Muscle of leg (tissue), 11 donors: Measurements from ENCODE around the gene KLHL41. TPM values are rescaled to one million over a fixed set of nuclear protein-coding genes. Genes with fewer than 3 reads are reported as not detected.
"Not testable (repeated sequence)": the region's sequence is repeated elsewhere in the genome, so short reads cannot be mapped to it uniquely, and the experiment has no call there.

ENCODE experiments used
- DNase-seq: peaks from one replicate; pipeline ENCODE4 v3.0.0; 2013
- H3K27ac ChIP-seq: one replicate; pipeline ENCODE4 v1.5.1; 2013; ENCODE audit warnings: mild to moderate bottlenecking, low read length, control low read depth
- H3K27me3 ChIP-seq: one replicate; pipeline ENCODE4 v1.6.1; 2013; ENCODE audit warnings: low read length; ENCODE audit not compliant: control insufficient read depth, insufficient read depth
- H3K36me3 ChIP-seq: one replicate; pipeline ENCODE4 v1.6.1; 2013; ENCODE audit warnings: low read length; ENCODE audit not compliant: control insufficient read depth, insufficient read depth
- H3K4me1 ChIP-seq: one replicate; pipeline ENCODE4 v1.6.1; 2013; ENCODE audit warnings: low read length; ENCODE audit not compliant: control insufficient read depth, insufficient read depth
- H3K4me3 ChIP-seq: one replicate; pipeline ENCODE4 v1.5.1; 2013; ENCODE audit warnings: low read length, control low read depth
- H3K9me3 ChIP-seq: replicated peaks from 2 replicates; pipeline ENCODE4 v1.6.1; 2013; ENCODE audit warnings: low read depth, low read length; ENCODE audit not compliant: control insufficient read depth
- WGBS: methylation state at CpG from one replicate; pipeline ENCODE4 v1.1.5; 2013; ENCODE audit warnings: missing lambda C conversion rate; ENCODE audit not compliant: insufficient coverage; 5-methylcytosine and 5-hydroxymethylcytosine counted together
- polyA plus RNA-seq, 8 donors: library from polyadenylated mRNA; unstranded; fragments of 120-200 nt; gene quantifications; one replicate each; pipeline versions ENCODE4 v1.2.1 to v1.2.3, GENCODE V29; 2013; ENCODE audit warnings: inconsistent platforms in 1 of 8, low replicate concordance in 1 of 8; ENCODE audit not compliant: insufficient read length in 8 of 8, insufficient read depth in 1 of 8
- total RNA-seq: library from RNA; stranded (reverse); fragments of 120-200 nt; gene quantifications from one replicate; pipeline ENCODE4 v1.2.4, GENCODE V29; 2013

Gene KLHL41
- total and polyA plus RNA-seq, 9 donors: 2,102 to 3,717 (median 2,863) TPM

- H3K4me3 ChIP-seq: no peak overlapping the region
- no peaks in the 10 kb centered on the region for H3K9me3 ChIP-seq
- no peak overlapping the region for H3K27ac ChIP-seq
- DNase-seq: no peak
- H3K27me3 ChIP-seq: no peaks in the 10 kb centered on the region
- no peaks in the 10 kb centered on the region for H3K4me1 ChIP-seq
- H3K36me3 ChIP-seq: peaks cover 37% of the 10 kb centered on the region
Measured at GRCh38 chr2:169520896-169521295, 11.4 kb downstream of the KLHL41 start.

GRCh38 chr2:169523681-169524080, 14.2 kb downstream of the KLHL41 start:
- no peak overlapping the region for H3K27ac ChIP-seq
- H3K36me3 ChIP-seq: peaks cover 40% of the 10 kb centered on the region
- WGBS: no CpG with 5 or more reads among the region's 5 CpGs

GRCh38 chr2:169525434-169525833, 15.9 kb downstream of the KLHL41 start:
- Histone ChIP-seq H3K4me1 (no peaks in the 10 kb centered on the region), H3K9me3 (no peaks in the 10 kb centered on the region), H3K36me3 (peaks cover 42% of the 10 kb centered on the region), H3K27me3 (no peaks in the 10 kb centered on the region), H3K27ac (no peak overlapping the region), H3K4me3 (no peak overlapping the region)
- DNase-seq: no peak
- no CpG with 5 or more reads among the region's 2 CpGs for WGBS

More at GRCh38 chr2:169523681-169524080, 14.2 kb downstream of the KLHL41 start:
- Histone ChIP-seq H3K27me3 (no peaks in the 10 kb centered on the region), H3K4me3 (no peak overlapping the region), H3K4me1 (no peaks in the 10 kb centered on the region), H3K9me3 (no peaks in the 10 kb centered on the region)
- DNase-seq: no peak

- Histone ChIP-seq H3K27ac (no peak overlapping the region), H3K4me1 (no peaks in the 10 kb centered on the region), H3K27me3 (no peaks in the 10 kb centered on the region), H3K36me3 (peaks cover 42% of the 10 kb centered on the region), H3K9me3 (no peaks in the 10 kb centered on the region), H3K4me3 (no peak overlapping the region)
- DNase-seq: no peak
Measured at GRCh38 chr2:169526451-169526850, 16.9 kb downstream of the KLHL41 start.

- Histone ChIP-seq H3K27ac (no peak overlapping the region), H3K9me3 (no peaks in the 10 kb centered on the region), H3K36me3 (peaks cover 34% of the 10 kb centered on the region), H3K4me1 (no peaks in the 10 kb centered on the region), H3K27me3 (no peaks in the 10 kb centered on the region), H3K4me3 (no peak overlapping the region)
- no CpG with 5 or more reads among the region's 2 CpGs for WGBS
- peak; percentile 57 for DNase-seq
Measured at GRCh38 chr2:169528271-169528701, 18.8 kb downstream of the KLHL41 start.

DNA sequence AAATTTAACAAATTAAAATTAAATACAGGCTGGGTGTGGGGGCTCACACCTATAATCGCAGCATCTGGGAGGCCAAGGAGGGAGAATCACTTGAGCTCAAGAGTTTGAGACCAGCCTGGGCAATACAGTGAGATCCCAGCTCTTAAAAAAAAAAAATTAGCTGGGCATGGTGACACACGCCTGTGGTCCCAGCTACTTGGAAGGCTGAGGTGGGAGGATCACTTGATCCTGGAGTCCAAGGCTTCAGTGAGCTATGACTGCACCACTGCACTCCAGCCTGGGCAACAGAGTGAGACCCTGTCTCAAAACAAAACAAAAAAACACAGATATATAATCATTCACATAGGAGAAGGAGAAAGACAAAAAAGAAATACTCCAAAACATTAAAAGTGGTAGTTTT, 30.0 kb downstream of the KLHL41 start:
- DNase-seq, H3K4me3 ChIP-seq, H3K36me3 ChIP-seq, H3K4me1 ChIP-seq, H3K9me3 ChIP-seq, H3K27me3 ChIP-seq, H3K27ac ChIP-seq: not testable (repeated sequence)
- 93% methylated on average over 2 of the region's 2 CpGs for WGBS

DNA sequence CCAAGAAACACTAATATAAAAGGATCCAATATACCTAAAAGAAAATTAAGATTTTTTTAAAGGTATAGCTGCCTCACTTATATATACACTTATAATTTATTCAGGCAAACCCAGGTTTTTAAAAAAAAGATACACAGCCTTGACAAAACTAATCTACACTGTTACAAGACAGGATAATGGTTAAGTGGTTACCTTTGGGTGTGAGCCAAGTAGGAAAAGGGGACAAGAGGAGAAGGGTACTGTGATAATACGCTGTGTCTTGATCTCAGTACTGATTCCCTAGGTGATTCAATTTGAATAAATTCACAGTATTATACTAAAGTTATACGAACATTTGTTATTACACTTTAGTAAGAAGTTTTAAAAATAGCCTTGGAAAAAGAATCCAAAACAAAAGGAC, 30.6 kb downstream of the KLHL41 start:
- WGBS: no CpG with 5 or more reads among the region's 2 CpGs
- H3K36me3 ChIP-seq: peaks cover 6% of the 10 kb centered on the region
- no peak for DNase-seq

GRCh38 chr2:169542433-169542832, 32.9 kb downstream of the KLHL41 start:
- no CpG with 5 or more reads among the region's 3 CpGs for WGBS
- H3K36me3 ChIP-seq: peaks cover 2% of the 10 kb centered on the region
- DNase-seq: no peak
- H3K27me3 ChIP-seq: no peaks in the 10 kb centered on the region
- H3K9me3 ChIP-seq: no peaks in the 10 kb centered on the region
- H3K27ac ChIP-seq: no peak overlapping the region
- H3K4me1 ChIP-seq: no peaks in the 10 kb centered on the region
- no peak overlapping the region for H3K4me3 ChIP-seq

More for the DNA sequence above, 30.6 kb downstream of the KLHL41 start:
- Histone ChIP-seq H3K4me1 (no peaks in the 10 kb centered on the region), H3K27ac (no peak overlapping the region), H3K4me3 (no peak overlapping the region), H3K27me3 (no peaks in the 10 kb centered on the region), H3K9me3 (no peaks in the 10 kb centered on the region)

- no peak for DNase-seq
- no peak overlapping the region for H3K27ac ChIP-seq
- H3K27me3 ChIP-seq: no peaks in the 10 kb centered on the region
- H3K4me1 ChIP-seq: no peaks in the 10 kb centered on the region
- no peaks in the 10 kb centered on the region for H3K9me3 ChIP-seq
- H3K4me3 ChIP-seq: no peak overlapping the region
- peaks cover 4% of the 10 kb centered on the region for H3K36me3 ChIP-seq
- WGBS: no CpG with 5 or more reads among the region's 2 CpGs
Measured at GRCh38 chr2:169546756-169547155, 37.3 kb downstream of the KLHL41 start.

DNA sequence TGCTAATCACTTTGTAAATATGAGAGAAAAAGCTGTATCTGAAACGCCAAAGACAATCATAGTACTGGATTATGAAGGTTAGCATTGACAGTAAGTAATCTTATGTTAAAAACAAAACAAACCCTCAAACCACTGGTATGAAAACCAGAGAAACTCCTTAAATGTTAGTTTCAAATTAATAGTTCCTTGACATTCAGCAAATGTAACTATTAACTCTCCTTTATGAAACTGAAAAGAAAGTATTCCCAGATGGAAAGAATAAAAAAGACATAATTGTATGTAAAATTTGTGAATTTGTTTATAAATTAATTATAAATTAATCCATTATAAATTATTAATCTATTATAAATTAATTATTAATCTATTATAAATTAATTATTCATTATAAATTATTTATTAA, 51.9 kb downstream of the KLHL41 start:
- peak; percentile 16 for DNase-seq
- no peaks in the 10 kb centered on the region for H3K27me3 ChIP-seq

GRCh38 chr2:169562084-169562483, 52.6 kb downstream of the KLHL41 start:
- not testable (repeated sequence) for H3K36me3 ChIP-seq, H3K9me3 ChIP-seq
- WGBS: no CpG with 5 or more reads among the region's 5 CpGs

More for the DNA sequence above, 51.9 kb downstream of the KLHL41 start:
- Histone ChIP-seq H3K4me1 (no peaks in the 10 kb centered on the region), H3K4me3 (no peak overlapping the region), H3K9me3 (no peaks in the 10 kb centered on the region), H3K36me3 (peaks cover 6% of the 10 kb centered on the region), H3K27ac (no peak overlapping the region)
- WGBS: no CpG with 5 or more reads among the region's 1 CpG

More at GRCh38 chr2:169562084-169562483, 52.6 kb downstream of the KLHL41 start:
- not testable (repeated sequence) for H3K27me3 ChIP-seq, H3K4me3 ChIP-seq, H3K27ac ChIP-seq, H3K4me1 ChIP-seq, DNase-seq
